TTC549 (cell line): ENCODE measurements around the gene PID1.
"Not testable (repeated sequence)": the region's sequence is repeated elsewhere in the genome, so short reads cannot be mapped to it uniquely, and the experiment has no call there.

Source experiments
- FAIRE-seq: peaks from 2 replicates; lab custom pipeline; 2012; peaks lifted over from hg19 to GRCh38; lab: Jason Lieb, UNC

Gene PID1

GRCh38 chr2:229111744-229112143 is 159.3 kb downstream of the PID1 start:
- no peak for FAIRE-seq

DNA sequence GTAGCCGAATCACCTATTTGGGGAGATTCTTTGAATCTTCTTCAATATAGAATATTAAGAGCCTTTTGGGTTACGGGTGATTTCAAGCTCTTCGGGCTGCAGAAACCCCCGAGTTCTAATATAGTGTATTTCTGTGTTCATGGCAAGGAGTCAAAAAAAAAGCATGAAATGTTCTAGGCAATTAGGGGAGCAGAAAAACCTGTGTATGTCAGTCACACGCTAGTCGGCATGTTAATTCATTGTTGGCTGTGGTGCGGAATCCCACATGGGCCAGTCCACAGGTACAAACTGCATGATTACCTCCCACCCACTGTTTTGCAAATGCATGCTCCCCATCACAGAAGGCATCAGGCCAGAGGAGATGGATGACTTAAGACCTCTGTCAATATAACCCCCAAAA is 161.9 kb downstream of the PID1 start:
- FAIRE-seq, result no peak

- no peak for FAIRE-seq
Observed at GRCh38 chr2:229107601-229108000, 163.5 kb downstream of the PID1 start.

GRCh38 chr2:229104974-229105387 is 166.1 kb downstream of the PID1 start:
- FAIRE-seq, result no peak

DNA sequence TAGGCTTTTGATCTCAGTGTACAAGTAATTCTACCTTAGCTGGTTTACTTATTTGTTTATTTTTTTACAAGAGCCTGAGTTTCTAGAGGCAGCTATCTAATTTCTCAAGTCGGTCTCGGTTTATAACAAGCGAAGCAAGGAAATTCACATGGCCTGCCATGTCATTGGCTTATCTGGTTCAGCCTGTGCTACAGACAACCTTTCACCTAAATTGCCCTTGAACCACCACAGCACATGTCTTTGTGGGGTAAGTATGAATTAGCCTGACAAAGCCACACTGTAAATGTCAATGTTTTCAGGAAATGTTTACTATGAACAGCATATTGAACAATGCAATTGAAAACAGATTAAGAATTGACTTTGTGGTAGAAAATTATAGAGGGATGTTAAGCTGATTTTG is 167.1 kb downstream of the PID1 start:
- no peak for FAIRE-seq

DNA sequence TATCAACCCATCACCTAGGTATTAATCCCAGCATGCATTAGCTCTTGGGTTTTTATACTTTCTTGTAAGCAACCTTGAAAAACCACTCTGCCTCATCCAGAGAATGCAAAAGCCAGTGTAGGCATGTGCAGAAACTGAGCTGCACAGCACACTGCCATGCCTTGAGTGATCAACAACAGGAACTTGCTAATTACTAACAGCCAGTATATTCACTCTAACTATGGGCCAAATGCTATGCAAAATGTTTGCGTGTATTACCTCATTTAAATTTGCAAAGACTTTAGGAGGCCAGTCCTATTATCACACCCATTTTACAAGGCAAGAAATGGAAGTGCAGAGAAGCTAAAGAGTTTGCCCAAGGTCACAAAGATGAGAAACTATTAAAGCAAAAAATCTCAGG is 169.8 kb downstream of the PID1 start:
- no peak for FAIRE-seq

GRCh38 chr2:229099231-229099630 is 171.9 kb downstream of the PID1 start:
- no peak for FAIRE-seq

GRCh38 chr2:229098801-229099200 is 172.3 kb downstream of the PID1 start:
- FAIRE-seq, result no peak

GRCh38 chr2:229096409-229097066 is 174.5 kb downstream of the PID1 start:
- FAIRE-seq, result no peak

DNA sequence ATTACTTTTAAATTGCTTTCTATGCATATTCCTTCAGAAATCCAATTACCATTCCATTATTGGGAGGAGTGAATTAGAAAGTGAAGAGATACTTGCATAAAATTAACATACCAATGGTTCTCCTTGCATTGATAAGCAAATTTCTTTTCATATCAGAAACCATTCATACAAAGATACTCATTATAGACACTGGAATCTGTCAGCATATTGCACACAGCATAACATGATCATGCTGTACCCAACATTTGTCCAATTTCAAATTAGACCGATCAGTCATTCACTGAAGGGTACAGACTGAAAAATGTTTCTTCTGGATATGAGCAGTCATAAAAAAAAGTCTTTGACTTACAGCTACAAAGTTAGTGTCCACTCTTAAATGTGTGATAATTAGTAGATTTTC is 175.6 kb downstream of the PID1 start:
- FAIRE-seq, result no peak

DNA sequence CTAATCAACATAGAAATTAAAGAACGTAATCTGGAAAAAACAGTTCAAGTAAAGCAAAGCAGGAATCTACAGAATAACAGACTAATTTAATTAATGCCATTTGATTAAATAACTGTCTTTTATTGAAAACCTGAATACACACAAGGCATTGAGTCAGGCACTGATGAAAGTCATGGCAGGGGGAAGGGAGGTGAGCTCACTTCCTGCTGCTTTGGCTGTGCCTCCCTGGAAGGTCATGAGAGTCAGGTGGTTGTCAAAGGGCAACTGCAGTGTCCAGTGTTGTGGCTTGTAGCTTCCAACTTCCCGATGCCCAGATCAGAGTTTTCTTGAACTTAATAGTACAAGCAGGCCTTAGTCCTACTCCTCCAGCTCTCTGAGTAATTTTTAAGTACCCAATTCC is 180.9 kb downstream of the PID1 start:
- FAIRE-seq, result no peak

DNA sequence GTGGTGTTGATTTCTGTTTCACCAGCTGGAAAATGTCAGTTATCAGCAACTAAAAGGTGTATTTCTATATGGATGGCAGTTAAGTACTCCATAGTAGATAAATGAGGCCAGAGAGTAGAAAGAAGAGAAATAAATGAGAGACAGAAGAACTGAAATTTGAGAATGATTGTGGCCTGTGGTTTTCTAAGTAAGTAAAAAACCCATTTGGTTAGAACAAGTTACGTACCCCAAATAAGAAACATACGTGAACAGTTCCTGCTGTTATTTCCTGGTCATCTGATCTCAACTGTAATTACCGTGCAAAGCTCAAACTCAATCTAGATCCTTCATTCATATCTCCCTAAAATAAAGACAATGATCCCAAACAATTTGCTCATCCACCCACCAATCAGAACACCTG is 181.3 kb downstream of the PID1 start:
- no peak for FAIRE-seq

DNA sequence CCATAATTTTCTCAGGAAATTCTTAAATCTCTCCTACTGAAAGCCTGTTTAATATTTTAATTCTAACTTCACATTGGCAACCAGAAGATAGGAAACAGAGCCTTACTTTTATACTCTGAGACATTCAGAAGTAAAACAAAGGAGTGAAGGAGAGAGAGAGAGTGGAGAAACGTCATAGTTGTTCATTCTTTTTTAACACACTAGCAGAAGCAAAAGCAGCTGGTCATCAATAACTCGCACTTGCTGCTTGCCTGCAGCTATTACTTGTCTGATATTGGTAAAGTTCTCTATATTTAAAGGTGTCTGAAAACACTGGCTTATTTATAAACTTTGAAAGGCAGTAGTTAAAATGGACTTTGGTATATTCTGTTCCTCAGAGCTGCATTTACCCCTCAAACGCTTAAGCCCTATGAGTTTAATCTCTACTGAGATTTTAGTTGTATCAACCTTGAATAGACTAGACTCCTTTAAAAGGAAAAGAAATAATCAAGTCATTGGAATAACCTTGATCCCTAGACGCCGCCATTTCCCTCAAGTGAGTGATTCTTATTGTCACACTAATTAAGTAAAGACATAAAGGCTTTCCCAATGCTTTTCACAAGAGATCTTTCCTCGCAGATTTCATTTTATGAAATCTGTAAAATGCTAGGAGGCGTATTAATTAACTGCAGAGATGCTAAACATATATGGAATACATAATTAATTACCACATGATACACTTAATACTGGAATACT is 182.0 kb downstream of the PID1 start:
- FAIRE-seq, result no peak

DNA sequence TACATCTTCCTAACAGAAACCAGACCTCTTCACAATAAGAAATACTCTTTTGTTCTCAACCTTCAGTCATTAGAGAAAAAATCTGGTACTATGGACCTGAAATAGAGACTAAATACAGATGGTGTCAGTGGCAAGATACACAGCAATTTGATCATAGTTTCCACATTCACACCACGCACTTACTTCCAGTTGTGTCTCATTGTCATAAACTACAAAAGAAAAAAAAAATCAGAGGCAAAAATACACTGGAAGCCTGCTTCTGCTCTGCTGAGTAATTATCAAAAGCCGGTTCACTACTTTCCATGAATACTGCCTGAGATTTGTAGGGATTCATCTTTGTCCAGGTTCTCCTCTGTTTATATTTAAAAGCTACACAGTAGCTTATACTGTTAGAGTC is 182.6 kb downstream of the PID1 start:
- no peak for FAIRE-seq

- no peak for FAIRE-seq
Observed at GRCh38 chr2:229087843-229088516, 183.1 kb downstream of the PID1 start.

DNA sequence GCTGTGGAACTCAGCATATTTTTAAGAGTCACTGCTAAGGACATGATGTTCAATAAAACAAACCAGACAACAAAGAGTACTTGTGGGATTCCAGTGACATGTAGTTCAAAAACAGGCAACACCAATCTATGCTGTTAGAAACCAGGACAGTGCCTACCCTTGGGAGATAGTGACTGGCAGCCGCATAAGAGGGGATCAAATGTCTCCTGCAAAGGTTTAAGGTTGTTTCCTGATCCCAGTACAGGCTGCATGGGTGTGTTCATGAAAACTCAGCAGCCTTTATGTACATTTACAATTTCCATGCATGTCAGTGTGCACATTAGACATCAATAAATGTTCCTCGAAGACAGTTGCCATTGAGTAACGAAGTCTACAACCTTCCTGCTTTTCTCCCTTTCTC is 183.8 kb downstream of the PID1 start:
- no peak for FAIRE-seq

- no peak for FAIRE-seq
Observed at GRCh38 chr2:229085439-229085838, 185.6 kb downstream of the PID1 start.

DNA sequence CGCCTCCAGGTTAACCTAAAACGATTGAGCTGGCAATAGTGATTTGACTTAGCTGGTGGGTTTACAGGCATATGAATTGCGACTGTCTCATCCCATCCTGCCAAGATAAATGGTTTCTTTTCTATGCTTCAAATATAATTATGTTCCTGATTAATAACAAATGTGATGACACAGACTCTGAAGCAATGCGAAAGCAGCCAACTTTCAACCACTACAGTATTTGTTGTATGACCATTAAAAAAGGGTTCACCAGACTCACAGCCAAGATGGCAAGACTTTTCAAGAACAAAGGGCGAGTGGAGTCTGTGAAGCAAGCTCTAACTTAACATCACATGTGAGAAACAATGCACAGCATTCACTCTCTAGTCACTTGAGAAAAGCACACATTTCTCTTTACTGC is 186.6 kb downstream of the PID1 start:
- FAIRE-seq, result no peak

GRCh38 chr2:229083606-229084340 is 187.3 kb downstream of the PID1 start:
- no peak for FAIRE-seq

DNA sequence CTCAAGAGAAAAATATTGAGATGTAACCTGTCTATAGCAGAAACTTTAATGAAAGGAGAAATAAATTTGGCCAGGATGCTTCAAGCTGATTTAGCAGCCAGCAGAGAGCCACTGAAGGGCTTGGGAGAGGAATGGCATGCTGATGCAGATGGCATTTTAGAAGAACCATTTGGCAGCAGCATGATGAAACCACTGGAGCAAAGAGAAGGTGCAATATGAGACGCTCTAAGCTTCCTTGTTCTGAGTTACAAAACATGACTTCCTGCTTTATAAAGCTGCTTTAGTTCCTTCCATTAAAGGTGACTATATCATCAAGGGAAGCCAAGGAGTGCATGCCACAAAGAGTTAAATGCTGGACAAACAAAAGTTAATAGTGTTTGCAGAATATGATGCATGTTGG is 189.7 kb downstream of the PID1 start:
- FAIRE-seq, result no peak

GRCh38 chr2:229080172-229080571 is 190.9 kb downstream of the PID1 start:
- no peak for FAIRE-seq

- not testable (repeated sequence) for FAIRE-seq
Observed at GRCh38 chr2:229076886-229077285, 194.2 kb downstream of the PID1 start.

DNA sequence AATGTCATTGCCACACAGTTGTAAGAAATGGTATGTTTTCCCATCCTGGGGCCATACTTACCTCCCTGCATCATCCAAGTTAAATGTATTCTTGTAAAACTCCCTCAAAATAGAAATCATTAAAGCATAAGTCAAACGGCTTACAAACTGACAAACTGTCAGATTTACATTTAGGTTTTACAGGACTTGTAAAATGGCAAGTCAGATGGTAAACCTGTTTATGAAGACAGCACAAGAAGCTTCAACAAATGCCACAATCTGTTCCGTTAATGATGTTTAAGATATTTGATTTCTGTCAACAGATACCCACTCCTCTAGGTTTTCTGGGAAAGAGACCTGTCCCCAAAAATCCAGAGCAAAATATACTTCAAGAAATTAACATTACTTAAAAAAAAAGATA is 197.2 kb downstream of the PID1 start:
- FAIRE-seq, result no peak
